GM08714 (cell line): ENCODE data around the gene MRPS15.
"Not testable (repeated sequence)": the region's sequence is repeated elsewhere in the genome, so short reads cannot be mapped to it uniquely, and the experiment has no call there.

Experiments used
- H3K4me3 ChIP-seq: fragments of 200-500 bp; sonication (Bioruptor generic); 2 replicates; pipeline ENCODE4 v1.5.1; 2014; ENCODE audit warnings: mild to moderate bottlenecking, low read length, inconsistent platforms
- ZNF274 ChIP-seq: IDR thresholded peaks from 2 replicates; pipeline ENCODE4 v1.6.1; 2012; ENCODE audit warnings: mild to moderate bottlenecking, low read depth, low read length

Gene MRPS15

GRCh38 chr1:36463803-36464604 is at the start of gene MRPS15:
TSS of gene MRPS15 (minus strand) at chr1:36464384. CDS start at chr1:36464275, 109 bp downstream.
- no peak for TF ChIP-seq ZNF274
- H3K4me3 ChIP-seq = peak within 1 kb of the TSS; percentile 83

- no peak for TF ChIP-seq ZNF274
- H3K4me3 ChIP-seq = no peak overlapping the region
Observed at GRCh38 chr1:36512842-36513241, 48.7 kb upstream of the MRPS15 start.

- H3K4me3 ChIP-seq = no peak overlapping the region
- TF ChIP-seq ZNF274 = no peak
Observed at GRCh38 chr1:36511804-36512798, 47.9 kb upstream of the MRPS15 start.

GRCh38 chr1:36511220-36511619 is 47.0 kb upstream of the MRPS15 start:
- not testable (repeated sequence) for H3K4me3 ChIP-seq

- H3K4me3 ChIP-seq = no peak overlapping the region
- no peak for TF ChIP-seq ZNF274
Observed at GRCh38 chr1:36510418-36510817, 46.2 kb upstream of the MRPS15 start.

- H3K4me3 ChIP-seq = no peak overlapping the region
- no peak for TF ChIP-seq ZNF274
Observed at GRCh38 chr1:36508257-36508656, 44.1 kb upstream of the MRPS15 start.

- no peak for TF ChIP-seq ZNF274
Observed at GRCh38 chr1:36506276-36506920, 42.2 kb upstream of the MRPS15 start.

GRCh38 chr1:36503733-36504132 is 39.5 kb upstream of the MRPS15 start:
- no peak for TF ChIP-seq ZNF274
- no peak overlapping the region for H3K4me3 ChIP-seq

More at GRCh38 chr1:36506276-36506920, 42.2 kb upstream of the MRPS15 start:
- no peak overlapping the region for H3K4me3 ChIP-seq

- H3K4me3 ChIP-seq = no peak overlapping the region
- TF ChIP-seq ZNF274 = no peak
Observed at GRCh38 chr1:36503159-36503558, 39.0 kb upstream of the MRPS15 start.

GRCh38 chr1:36502616-36503015 is 38.4 kb upstream of the MRPS15 start:
- no peak overlapping the region for H3K4me3 ChIP-seq
- no peak for TF ChIP-seq ZNF274

GRCh38 chr1:36501911-36502310 is 37.7 kb upstream of the MRPS15 start:
- not testable (repeated sequence) for H3K4me3 ChIP-seq

- TF ChIP-seq ZNF274 = no peak
- H3K4me3 ChIP-seq = no peak overlapping the region
Observed at GRCh38 chr1:36497207-36497606, 33.0 kb upstream of the MRPS15 start.

- H3K4me3 ChIP-seq = no peak overlapping the region
- TF ChIP-seq ZNF274 = no peak
Observed at GRCh38 chr1:36494971-36495370, 30.8 kb upstream of the MRPS15 start.

- no peak for TF ChIP-seq ZNF274
- H3K4me3 ChIP-seq = no peak overlapping the region
Observed at GRCh38 chr1:36493524-36493923, 29.3 kb upstream of the MRPS15 start.

- no peak for TF ChIP-seq ZNF274
- no peak overlapping the region for H3K4me3 ChIP-seq
Observed at GRCh38 chr1:36492491-36492890, 28.3 kb upstream of the MRPS15 start.

- not testable (repeated sequence) for H3K4me3 ChIP-seq
Observed at GRCh38 chr1:36489258-36490051, 25.3 kb upstream of the MRPS15 start.
